GM18508 (cell line): ENCODE results near the gene EED.

Source experiments
- ATAC-seq: cut with Tn5 transposase; IDR thresholded peaks from one replicate; pipeline ENCODE4 v1.9.1; 2021; ENCODE audit warnings: moderate number of reproducible peaks; ENCODE audit not compliant: insufficient read depth, unreplicated experiment

Gene EED

GRCh38 chr11:86246293-86246675, 1.7 kb downstream of the EED start:
- ATAC-seq: no peak

- ATAC-seq: no peak
Measured at GRCh38 chr11:86247608-86248007, 3.1 kb downstream of the EED start.

GRCh38 chr11:86248609-86249008, 4.1 kb downstream of the EED start:
- no peak for ATAC-seq

- ATAC-seq: no peak
Measured at GRCh38 chr11:86249307-86250098, 5.0 kb downstream of the EED start.

DNA sequence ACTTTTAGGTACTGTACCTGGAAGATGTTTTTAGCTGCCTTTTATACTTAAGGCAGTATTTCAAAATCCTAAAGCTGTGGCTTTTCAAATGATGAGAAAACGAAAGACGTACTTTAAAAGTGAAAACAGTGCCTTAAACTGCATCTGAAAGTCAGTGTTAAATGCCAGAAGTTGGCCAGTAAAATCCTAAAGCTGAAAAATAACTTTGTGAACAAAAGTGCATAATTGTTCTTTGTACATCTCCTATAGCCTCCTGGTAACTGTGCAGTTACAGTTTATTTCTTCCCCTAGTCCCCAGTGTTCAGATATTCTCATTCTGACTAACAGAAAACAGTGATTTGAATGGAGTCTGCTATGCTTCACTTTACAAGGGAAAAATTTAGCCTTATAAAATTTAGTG, 6.8 kb downstream of the EED start:
- ATAC-seq: no peak

GRCh38 chr11:86255896-86256295, 11.3 kb downstream of the EED start:
- peak; percentile 68 for ATAC-seq

DNA sequence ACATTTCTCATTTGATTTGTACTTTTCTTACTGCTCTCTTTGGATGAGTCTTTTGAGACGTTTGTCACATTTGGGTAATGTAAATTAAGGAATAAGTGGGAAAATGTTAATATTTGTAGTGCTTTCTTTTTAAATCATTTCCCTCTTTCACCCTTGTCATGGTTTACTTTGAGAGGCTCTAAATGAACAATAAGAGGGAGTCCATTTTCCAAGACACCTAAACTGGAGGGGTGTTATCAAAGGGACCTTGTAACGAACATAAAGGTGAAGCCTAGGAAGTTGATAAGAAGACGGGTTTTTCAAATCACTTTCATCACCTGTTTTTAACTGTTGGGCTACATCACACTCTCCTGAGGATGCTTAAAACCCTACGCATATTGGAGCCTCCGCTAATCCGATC, 12.1 kb downstream of the EED start:
- no peak for ATAC-seq

- no peak for ATAC-seq
Measured at GRCh38 chr11:86257446-86257845, 12.9 kb downstream of the EED start.

GRCh38 chr11:86259730-86260129, 15.2 kb downstream of the EED start:
- no peak for ATAC-seq

DNA sequence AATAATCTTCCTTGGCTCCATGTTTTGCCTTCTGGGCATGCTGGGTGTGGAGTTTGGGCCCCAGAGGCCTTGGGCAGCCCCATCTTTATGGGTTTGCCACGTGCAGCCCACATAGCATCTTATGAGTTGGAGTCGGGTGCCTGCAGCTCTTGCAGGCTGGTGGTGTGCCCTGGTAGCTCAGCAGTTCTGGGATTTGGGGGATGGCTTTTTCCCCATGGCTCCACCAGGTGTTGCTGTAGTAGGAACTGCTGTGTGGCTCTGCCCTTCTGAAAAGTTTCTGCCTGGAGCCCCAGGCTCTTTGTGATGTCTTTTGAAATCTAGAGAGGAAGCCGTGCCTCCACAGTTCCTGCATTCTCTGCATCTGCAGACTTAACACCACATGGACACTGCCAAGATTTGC, 16.8 kb downstream of the EED start:
- no peak for ATAC-seq

- ATAC-seq: no peak
Measured at GRCh38 chr11:86262387-86262786, 17.8 kb downstream of the EED start.

DNA sequence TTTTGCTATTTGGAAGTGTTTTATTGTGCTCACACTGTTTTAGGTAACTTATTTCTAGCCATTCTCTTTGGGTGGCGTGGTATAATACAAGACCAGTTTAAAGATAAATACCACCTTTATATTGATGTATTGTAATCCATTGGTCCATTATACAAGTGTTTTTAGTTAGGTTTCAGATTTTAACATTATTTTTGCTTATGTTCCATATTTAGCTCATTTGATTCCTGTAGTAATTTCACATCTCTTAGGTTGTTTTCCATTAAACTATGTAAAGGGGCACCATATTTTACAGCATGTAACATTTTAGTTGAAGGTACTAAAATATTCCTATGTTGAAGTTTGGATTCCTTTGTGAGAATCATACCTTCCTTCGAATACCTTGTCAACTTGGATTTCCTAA, 20.1 kb downstream of the EED start:
- ATAC-seq: no peak

- no peak for ATAC-seq
Measured at GRCh38 chr11:86265194-86265593, 20.6 kb downstream of the EED start.

DNA sequence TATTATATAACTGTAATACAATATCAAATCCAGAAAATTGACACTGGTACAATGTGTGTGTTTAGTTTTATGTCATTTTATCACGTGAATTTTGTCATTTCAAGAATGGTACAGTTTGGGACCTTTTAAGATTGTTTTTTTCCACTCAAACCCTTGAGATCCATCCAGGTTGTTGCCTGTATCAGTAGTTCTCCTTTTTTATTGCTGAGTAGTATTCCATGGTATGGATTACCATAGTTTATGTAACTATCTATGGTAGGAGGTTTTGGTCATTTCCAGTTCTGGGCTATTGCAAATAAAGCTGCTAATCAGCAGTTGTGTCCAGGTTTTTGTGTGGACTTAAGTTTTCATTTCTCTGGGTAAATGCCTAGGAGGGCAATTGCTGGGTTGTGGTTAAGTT, 25.1 kb downstream of the EED start:
- no peak for ATAC-seq

DNA sequence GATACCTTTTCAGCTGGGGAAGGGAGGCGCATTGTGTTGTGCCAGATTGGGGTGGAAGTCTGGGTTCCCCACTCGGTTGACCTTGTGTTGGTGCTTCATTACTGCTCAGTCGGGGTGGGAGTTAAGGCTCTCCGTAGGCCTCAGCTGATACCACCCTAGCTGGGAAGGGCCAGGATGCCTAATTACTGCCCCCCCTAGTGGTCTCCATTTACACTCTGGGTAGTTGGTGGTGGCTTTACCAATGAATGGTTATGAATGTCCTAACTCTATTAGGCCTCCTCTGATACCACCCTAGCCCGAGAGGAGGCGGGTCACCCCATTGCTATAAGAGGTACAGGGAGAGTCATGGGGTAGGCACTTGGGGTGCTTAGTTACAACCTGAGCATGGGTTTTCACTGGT, 29.9 kb downstream of the EED start:
- ATAC-seq: no peak

GRCh38 chr11:86274999-86275398, 30.4 kb downstream of the EED start:
- ATAC-seq: no peak

- ATAC-seq: no peak
Measured at GRCh38 chr11:86275493-86276370, 31.2 kb downstream of the EED start.

GRCh38 chr11:86277741-86278140, 33.2 kb downstream of the EED start:
- ATAC-seq: no peak

GRCh38 chr11:86278226-86278625, 33.7 kb downstream of the EED start:
- ATAC-seq: no peak

DNA sequence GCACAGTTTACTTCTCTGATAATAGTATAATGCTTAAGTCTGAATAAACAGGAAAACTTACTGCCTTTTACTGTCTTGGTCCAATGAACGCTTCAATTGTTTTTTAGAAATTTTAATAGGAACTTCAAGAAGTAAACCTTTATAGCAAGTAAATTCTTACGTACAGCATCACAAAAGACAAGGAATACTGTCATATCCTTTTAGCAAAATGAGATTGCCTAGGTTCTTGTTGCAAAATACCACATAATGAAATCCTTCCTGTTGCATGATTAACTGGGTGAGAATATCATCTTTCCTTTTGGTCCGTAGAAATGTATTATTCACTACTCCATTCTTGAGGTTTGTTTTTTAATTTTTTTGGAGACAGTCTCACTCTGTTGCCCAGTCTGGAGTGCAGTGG, 35.2 kb downstream of the EED start:
- ATAC-seq: no peak

GRCh38 chr11:86287468-86287796, 42.9 kb downstream of the EED start:
- ATAC-seq: no peak
